Activated CD8-positive, alpha-beta memory T cell treated with anti-CD3 and anti-CD28 coated beads, Interleukin-2, amount 10 ng/mL, durations not matched to agents 7 days and 5 days (primary cell): ENCODE data around the gene ALAD. TPM values are rescaled to one million over a fixed set of nuclear protein-coding genes. Genes with fewer than 3 reads are reported as not detected.

Source experiments
- ATAC-seq: fragments of 150-1000 bp; cut with Tn5 transposase; one replicate; pipeline ENCODE4 v1.10.0; 2021; ENCODE audit warnings: moderate library complexity
- CTCF ChIA-PET: fragments of 350-600 bp; sonication (Branson Sonifier 250); formaldehyde crosslinking; loops from one replicate; lab custom pipeline; 2021; ENCODE audit warnings: antibody characterized with exemption; lab: Charles Lee
- DNase-seq: peaks from one replicate; pipeline ENCODE4 v3.0.0-alpha.2; 2020
- H3K27ac Mint-ChIP-seq: one replicate; pipeline ENCODE4 v1.8.0; 2021; ENCODE audit warnings: mild to moderate bottlenecking, mixed read lengths
- H3K27me3 Mint-ChIP-seq: one replicate; pipeline ENCODE4 v1.8.0; 2021; ENCODE audit warnings: mixed read lengths
- H3K36me3 Mint-ChIP-seq: one replicate; pipeline ENCODE4 v1.8.0; 2021; ENCODE audit warnings: mild to moderate bottlenecking, mixed read lengths
- H3K4me1 Mint-ChIP-seq: one replicate; pipeline ENCODE4 v1.8.0; 2021; ENCODE audit warnings: mixed read lengths
- H3K4me3 Mint-ChIP-seq: one replicate; pipeline ENCODE4 v1.8.0; 2021; ENCODE audit warnings: mild to moderate bottlenecking, moderate library complexity, mixed read lengths
- H3K9me3 Mint-ChIP-seq: one replicate; pipeline ENCODE4 v1.8.0; 2022; ENCODE audit warnings: low read depth, mixed read lengths
- total RNA-seq, 2 experiments: library from RNA; stranded (reverse); gene quantifications; one replicate each; pipeline ENCODE4 v1.2.3, GENCODE V29; 2021

ALAD gene
- total RNA-seq, 2 experiments from 2014 or later: 27.5 to 29.0 TPM

DNA sequence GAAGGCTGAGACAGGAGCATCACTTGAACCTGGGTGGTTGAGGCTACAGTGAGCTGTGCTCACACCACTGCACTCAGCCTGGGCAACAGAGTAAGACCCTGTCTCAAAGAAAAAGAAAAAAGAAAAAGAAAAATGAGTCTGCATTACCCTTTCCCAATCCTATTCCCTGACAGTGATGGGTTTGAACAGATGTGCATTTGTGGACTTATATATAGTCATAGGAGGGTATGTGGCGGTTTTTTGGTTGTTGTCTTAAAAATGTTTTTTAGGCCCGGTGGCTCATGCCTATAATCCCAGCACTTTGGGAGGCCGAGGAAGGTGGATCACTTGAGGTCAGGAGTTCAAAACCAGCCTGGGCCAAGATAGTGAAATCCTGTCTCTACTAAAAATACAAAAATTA is 37.7 kb downstream of the ALAD start:
- H3K36me3 Mint-ChIP-seq: peaks cover 2% of the 10 kb centered on the region
- H3K4me3 Mint-ChIP-seq: no peak overlapping the region
- CTCF ChIA-PET: no interaction called here
- H3K27me3 Mint-ChIP-seq: no peaks in the 10 kb centered on the region
- DNase-seq: no peak
- no peak for ATAC-seq
- H3K9me3 Mint-ChIP-seq: no peaks in the 10 kb centered on the region
- H3K27ac Mint-ChIP-seq: no peak overlapping the region
- no peaks in the 10 kb centered on the region for H3K4me1 Mint-ChIP-seq

GRCh38 chr9:113361304-113362018 is 39.6 kb downstream of the ALAD start:
- Mint-ChIP-seq H3K4me1 (no peaks in the 10 kb centered on the region), H3K9me3 (no peaks in the 10 kb centered on the region), H3K27me3 (peaks cover 2% of the 10 kb centered on the region), H3K36me3 (peaks cover 2% of the 10 kb centered on the region), H3K4me3 (no peak overlapping the region), H3K27ac (no peak overlapping the region)
- DNase-seq: no peak
- no peak for ATAC-seq
- CTCF ChIA-PET: interaction anchor here (1.3 kb wide), 1 partner anchor 11 kb away, joined by 4 read pairs; no protein-coding TSS in a partner anchor

- CTCF ChIA-PET: no interaction called here
- Mint-ChIP-seq H3K4me1 (no peaks in the 10 kb centered on the region), H3K27me3 (peaks cover 2% of the 10 kb centered on the region), H3K27ac (no peak overlapping the region), H3K4me3 (no peak overlapping the region), H3K36me3 (peaks cover 4% of the 10 kb centered on the region), H3K9me3 (no peaks in the 10 kb centered on the region)
- ATAC-seq: no peak
- DNase-seq: no peak
These were observed 40.7 kb downstream of the ALAD start for GRCh38 chr9:113360242-113360842.

GRCh38 chr9:113359385-113359784 is 41.7 kb downstream of the ALAD start:
- peaks cover 2% of the 10 kb centered on the region for H3K27me3 Mint-ChIP-seq
- H3K4me3 Mint-ChIP-seq: no peak overlapping the region
- CTCF ChIA-PET: interaction anchor here (0.7 kb wide), 1 partner anchor 217 kb away, joined by 3 read pairs; no protein-coding TSS in a partner anchor
- no peak overlapping the region for H3K27ac Mint-ChIP-seq
- no peaks in the 10 kb centered on the region for H3K4me1 Mint-ChIP-seq
- no peak for DNase-seq
- H3K36me3 Mint-ChIP-seq: peaks cover 4% of the 10 kb centered on the region
- no peak for ATAC-seq
- no peaks in the 10 kb centered on the region for H3K9me3 Mint-ChIP-seq

DNA sequence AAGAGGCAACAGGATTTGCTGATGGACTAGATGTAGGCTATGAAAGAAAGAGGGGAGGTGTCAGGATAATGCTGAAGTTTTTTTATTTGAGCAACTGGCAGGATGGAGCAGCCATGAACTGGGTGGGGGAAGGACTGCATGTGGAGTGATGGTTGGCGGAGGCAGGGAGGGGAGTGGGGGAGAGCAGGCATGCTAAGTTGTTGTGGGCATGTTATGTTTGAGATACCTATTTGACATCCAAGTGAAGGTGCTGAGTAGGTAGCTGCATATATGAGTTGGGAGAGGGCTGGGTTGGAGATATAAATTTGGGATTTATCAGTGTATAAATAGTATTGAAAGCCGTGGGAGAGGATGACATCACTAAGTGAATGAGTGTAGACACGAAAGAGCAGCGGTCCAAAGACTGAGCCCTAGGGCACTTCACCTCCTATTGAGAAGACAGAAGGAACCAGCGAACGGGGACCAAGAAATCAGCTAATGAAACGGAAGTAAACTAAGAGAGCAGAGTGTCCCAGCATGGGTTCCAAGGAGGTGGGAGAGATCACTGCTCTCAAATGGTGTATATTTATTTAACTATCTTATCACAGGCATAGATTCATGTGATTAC is 44.3 kb downstream of the ALAD start:
- no peak for DNase-seq
- Mint-ChIP-seq H3K27me3 (peaks cover 4% of the 10 kb centered on the region), H3K4me1 (peaks cover 7% of the 10 kb centered on the region), H3K4me3 (no peak overlapping the region), H3K36me3 (peaks cover 8% of the 10 kb centered on the region), H3K27ac (no peak overlapping the region), H3K9me3 (no peaks in the 10 kb centered on the region)
- CTCF ChIA-PET: no interaction called here
- ATAC-seq: no peak

- ATAC-seq: no peak
- Mint-ChIP-seq H3K4me3 (no peak overlapping the region), H3K27me3 (peaks cover 4% of the 10 kb centered on the region), H3K4me1 (peaks cover 21% of the 10 kb centered on the region), H3K36me3 (peaks cover 6% of the 10 kb centered on the region), H3K9me3 (no peaks in the 10 kb centered on the region), H3K27ac (no peak overlapping the region)
- no peak for DNase-seq
- CTCF ChIA-PET: interaction anchor here (0.7 to 1.3 kb wide), 4 partner anchors 9 to 303 kb away, joined by 3 to 4 read pairs (median 3); partner anchors contain the start of genes ALAD and WDR31
These were observed 46.0 kb downstream of the ALAD start for GRCh38 chr9:113355040-113355596.

GRCh38 chr9:113352411-113352810 is 48.7 kb downstream of the ALAD start:
- H3K4me1 Mint-ChIP-seq: peaks cover 36% of the 10 kb centered on the region
- peaks cover 6% of the 10 kb centered on the region for H3K36me3 Mint-ChIP-seq
- H3K9me3 Mint-ChIP-seq: no peaks in the 10 kb centered on the region
- H3K27me3 Mint-ChIP-seq: peaks cover 8% of the 10 kb centered on the region
- H3K4me3 Mint-ChIP-seq: no peak overlapping the region
- DNase-seq (no peak), ATAC-seq (no peak)
- CTCF ChIA-PET: interaction anchor here (1.2 to 2.0 kb wide), 2 partner anchors 24 to 55 kb away, joined by 5 to 6 read pairs; partner anchors contain the start of gene HDHD3
- H3K27ac Mint-ChIP-seq: no peak overlapping the region

DNA sequence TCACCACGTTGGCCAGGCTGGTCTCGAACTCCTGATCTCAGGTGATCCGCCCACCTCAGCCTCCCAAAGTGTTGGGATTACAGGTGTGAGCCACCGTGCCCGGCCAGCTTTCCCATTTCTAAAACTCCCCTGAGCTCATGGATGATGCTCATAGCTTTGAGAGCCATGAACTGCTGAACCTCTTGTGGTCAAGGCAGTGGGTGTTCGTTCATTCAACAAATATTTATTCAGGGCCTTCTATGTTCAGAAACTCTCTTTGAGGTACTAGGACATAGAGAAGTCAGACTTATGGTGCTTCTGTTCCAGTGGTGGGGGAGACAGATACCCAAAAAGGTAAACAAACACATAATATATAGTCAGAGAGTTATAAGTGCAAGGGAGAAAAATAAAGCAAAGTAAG is 49.1 kb downstream of the ALAD start:
- peaks cover 8% of the 10 kb centered on the region for H3K27me3 Mint-ChIP-seq
- CTCF ChIA-PET: interaction anchor here (1.2 to 4.6 kb wide), 4 partner anchors 13 to 56 kb away, joined by 4 to 39 read pairs (median 6); partner anchors contain the start of genes HDHD3 and WDR31
- H3K4me1 Mint-ChIP-seq: peaks cover 40% of the 10 kb centered on the region
- no peak for DNase-seq
- H3K36me3 Mint-ChIP-seq: peaks cover 6% of the 10 kb centered on the region
- no peak overlapping the region for H3K4me3 Mint-ChIP-seq
- no peaks in the 10 kb centered on the region for H3K9me3 Mint-ChIP-seq
- no peak for ATAC-seq
- no peak overlapping the region for H3K27ac Mint-ChIP-seq

- CTCF ChIA-PET: interaction anchor here (0.7 to 4.6 kb wide), 13 partner anchors 11 to 238 kb away, joined by 3 to 39 read pairs (median 3); partner anchors contain the start of genes ALAD, CDC26, HDHD3 and PRPF4
- peak overlapping the region; percentile 72 for H3K27ac Mint-ChIP-seq
- DNase-seq (peak; percentile 78), ATAC-seq (peak; percentile 54)
- H3K4me3 Mint-ChIP-seq: peak overlapping the region; percentile 78
- peaks cover 42% of the 10 kb centered on the region for H3K4me1 Mint-ChIP-seq
- no peaks in the 10 kb centered on the region for H3K9me3 Mint-ChIP-seq
- H3K36me3 Mint-ChIP-seq: peaks cover 5% of the 10 kb centered on the region
- H3K27me3 Mint-ChIP-seq: peaks cover 6% of the 10 kb centered on the region
These were observed 50.1 kb downstream of the ALAD start for GRCh38 chr9:113350937-113351336.

DNA sequence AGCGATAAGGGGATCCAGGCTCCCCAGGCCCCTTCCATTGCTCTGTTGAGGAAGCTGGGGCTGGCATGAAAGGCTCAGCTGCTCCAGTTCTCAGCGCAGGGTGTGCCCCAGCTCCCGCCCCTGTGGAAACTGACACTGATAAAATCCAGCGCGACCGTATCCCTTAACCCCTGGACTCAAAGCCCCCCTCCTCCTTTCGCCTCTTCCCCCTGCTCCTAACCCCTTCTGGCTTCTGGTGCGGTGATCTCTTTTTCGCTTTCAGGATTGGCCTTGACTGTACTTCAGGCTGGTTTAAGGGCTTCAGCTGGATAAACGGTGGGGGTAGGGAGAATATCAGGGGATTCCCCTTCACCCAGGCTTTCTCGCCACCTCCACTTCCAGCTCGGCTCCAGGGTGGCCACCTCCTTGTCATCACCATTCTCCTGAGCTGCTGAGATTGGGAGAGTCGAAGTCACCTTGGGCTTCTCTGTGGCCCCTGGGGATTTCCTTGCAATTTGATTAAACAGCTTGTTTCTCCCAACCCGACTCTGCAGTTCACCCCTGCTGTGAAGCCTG is 50.9 kb downstream of the ALAD start:
- peak; percentile 7 for ATAC-seq
- CTCF ChIA-PET: interaction anchor here (0.7 to 4.6 kb wide), 14 partner anchors 11 to 238 kb away, joined by 3 to 39 read pairs (median 3); partner anchors contain the start of genes ALAD, CDC26, HDHD3 and PRPF4
- H3K36me3 Mint-ChIP-seq: peaks cover 4% of the 10 kb centered on the region
- peak; percentile 48 for DNase-seq
- peaks cover 6% of the 10 kb centered on the region for H3K27me3 Mint-ChIP-seq
- peaks cover 47% of the 10 kb centered on the region for H3K4me1 Mint-ChIP-seq
- H3K4me3 Mint-ChIP-seq: peak overlapping the region; percentile 78
- no peaks in the 10 kb centered on the region for H3K9me3 Mint-ChIP-seq
- H3K27ac Mint-ChIP-seq: peak overlapping the region; percentile 72

- H3K27me3 Mint-ChIP-seq: peaks cover 6% of the 10 kb centered on the region
- peaks cover 52% of the 10 kb centered on the region for H3K4me1 Mint-ChIP-seq
- H3K9me3 Mint-ChIP-seq: no peaks in the 10 kb centered on the region
- CTCF ChIA-PET: interaction anchor here (0.7 to 4.6 kb wide), 6 partner anchors 10 to 194 kb away, joined by 3 to 39 read pairs (median 4); partner anchors contain the start of genes ALAD, CDC26, HDHD3 and WDR31
- DNase-seq (peak; percentile 62), ATAC-seq (peak; percentile 68)
- peak within 1 kb of the TSS; percentile 78 for H3K4me3 Mint-ChIP-seq
- peaks cover 4% of the 10 kb centered on the region for H3K36me3 Mint-ChIP-seq
- peak within 1 kb of the TSS; percentile 72 for H3K27ac Mint-ChIP-seq
These were observed 51.5 kb downstream of the ALAD start, which contains the start of gene BSPRY for GRCh38 chr9:113349445-113350094. TSS of gene BSPRY (plus strand) at chr9:113349541. CDS start at chr9:113349580, 39 bp downstream.

- Mint-ChIP-seq H3K4me1 (peaks cover 53% of the 10 kb centered on the region), H3K27ac (peak overlapping the region; percentile 53), H3K9me3 (no peaks in the 10 kb centered on the region), H3K27me3 (peaks cover 6% of the 10 kb centered on the region), H3K36me3 (peaks cover 4% of the 10 kb centered on the region), H3K4me3 (peak overlapping the region; percentile 75)
- ATAC-seq (no peak), DNase-seq (peak; percentile 39)
- CTCF ChIA-PET: interaction anchor here (0.7 to 4.6 kb wide), 5 partner anchors 10 to 194 kb away, joined by 3 to 39 read pairs (median 6); partner anchors contain the start of genes ALAD, CDC26, HDHD3 and WDR31
These were observed 52.0 kb downstream of the ALAD start for GRCh38 chr9:113349066-113349444.
